Measurements from ENCODE around the gene CIAO3. TPM values are rescaled to one million over a fixed set of nuclear protein-coding genes. Genes with fewer than 3 reads are reported as not detected.

Gene CIAO3
- total RNA-seq, 1 experiment from 2014 or later, result 32.8 TPM

DNA sequence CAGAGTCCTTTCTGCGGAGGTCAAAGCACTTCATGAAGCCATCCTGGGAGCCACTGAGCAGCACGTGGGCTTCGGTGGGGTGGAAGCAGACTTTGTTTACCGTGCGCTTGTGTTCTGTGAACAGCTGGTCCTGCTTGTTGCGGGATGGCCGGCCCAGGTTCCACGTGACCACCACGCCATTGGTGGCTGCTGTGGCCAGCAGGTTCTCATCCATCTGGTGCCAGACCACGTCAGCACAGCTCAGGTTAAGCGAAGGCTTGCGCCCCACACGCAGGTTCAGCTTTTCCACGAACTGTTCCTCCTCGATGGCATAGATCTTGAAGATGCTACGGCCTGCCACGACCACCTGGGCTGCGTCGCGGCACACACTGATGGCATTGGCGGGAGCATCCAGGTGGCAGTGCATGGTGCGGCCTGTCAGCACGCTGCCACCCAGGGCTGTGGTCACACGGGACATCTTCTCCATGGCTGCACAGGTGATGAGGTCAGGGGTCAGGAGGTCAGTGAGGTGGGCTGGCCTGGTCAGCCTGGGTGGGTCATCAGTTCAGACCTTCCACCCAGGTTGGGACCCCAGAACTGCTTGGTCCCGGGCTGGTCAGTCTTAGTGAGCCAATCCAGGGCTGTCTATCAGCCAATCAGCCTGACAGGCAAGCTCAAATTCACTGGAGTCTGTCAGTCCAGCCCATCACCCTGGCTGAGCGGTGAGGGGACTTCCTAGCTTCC is 51.5 kb downstream of the CIAO3 start:
- ATAC-seq (peak; percentile 9), DNase-seq (ENCODE audit: low read depth, low spot score) (no peak)
- ChIA-PET RAD21 (ENCODE audit: low non-redundant PET in 1 of 2, low total read pairs in 2 of 2, uncharacterized antibody in 2 of 2, unreplicated experiment in 2 of 2) (no interaction called here), CTCF (interaction anchor here (0.9 to 1.3 kb wide), 2 partner anchors 9 to 23 kb away, joined by 3 read pairs; partner anchors contain the start of gene STUB1), POLR2A (no interaction called here)
- Histone ChIP-seq H3K9me2 (ENCODE audit: insufficient read depth) (no peaks in the 10 kb centered on the region), H3K4me3 (replicated peaks in 1 of 2; ENCODE audit: low read depth in 1 of 2, low read length in 2 of 2) (peak overlapping the region; percentile 87 to 92), H3K4me2 (ENCODE audit: low read length) (peak overlapping the region; percentile 95), H3K36me3 (ENCODE audit: control insufficient read depth in 1 of 2, insufficient read depth in 2 of 2, low read length in 2 of 2) (peaks cover 0 to 7% of the 10 kb centered on the region in 2 experiments; a peak in 1 of 4 replicates), H3K9me3 (ENCODE audit: control insufficient read depth in 1 of 2, insufficient read depth in 1 of 2, low read depth in 1 of 2, low read length in 2 of 2) (no peaks in the 10 kb centered on the region), H3K79me2 (ENCODE audit: insufficient read depth, low read length) (peaks cover 19% of the 10 kb centered on the region; the same call in 1 of the 2 replicates), H3K4me1 (ENCODE audit: control insufficient read depth in 1 of 2, insufficient read depth in 2 of 2, low read length in 2 of 2) (peaks cover 10 to 41% of the 10 kb centered on the region in 2 experiments; a peak in 3 of 4 replicates), H4K20me1 (ENCODE audit: insufficient read depth) (no peaks in the 10 kb centered on the region), H3K27ac (ENCODE audit: low read depth, low read length) (peak overlapping the region; percentile 72), H2AFZ (ENCODE audit: low read depth, low read length, poor library complexity, severe bottlenecking) (no peak overlapping the region), H3K9ac (ENCODE audit: low read length) (peak overlapping the region; percentile 85), H3K27me3 (ENCODE audit: insufficient read depth, low read length) (no peaks in the 10 kb centered on the region)
- BruUV-seq (replicated peaks), result no TSS peak
- intact Hi-C loops (cut with micrococcal nuclease), result no loop called here
- TF ChIP-seq ZFX (IDR thresholded peaks at IDR 0.05) (no peak), SP1 (IDR thresholded peaks at IDR 0.05; ENCODE audit: low read depth) (no peak), RAD21 (IDR thresholded peaks at IDR 0.05; ENCODE audit: low read depth) (no peak), ELF1 (IDR thresholded peaks at IDR 0.05; ENCODE audit: borderline replicate concordance, low read depth) (no peak), SIN3A (IDR thresholded peaks at IDR 0.05; ENCODE audit: low read depth) (no peak), EZH2phosphoT487 (IDR thresholded peaks at IDR 0.05; ENCODE audit: borderline replicate concordance) (no peak), FOSL1 (IDR thresholded peaks at IDR 0.05; ENCODE audit: low read depth) (no peak), JUND (IDR thresholded peaks at IDR 0.05) (no peak), ZNF274 (IDR thresholded peaks at IDR 0.05; ENCODE audit: low read depth, low read length) (no peak)

DNA sequence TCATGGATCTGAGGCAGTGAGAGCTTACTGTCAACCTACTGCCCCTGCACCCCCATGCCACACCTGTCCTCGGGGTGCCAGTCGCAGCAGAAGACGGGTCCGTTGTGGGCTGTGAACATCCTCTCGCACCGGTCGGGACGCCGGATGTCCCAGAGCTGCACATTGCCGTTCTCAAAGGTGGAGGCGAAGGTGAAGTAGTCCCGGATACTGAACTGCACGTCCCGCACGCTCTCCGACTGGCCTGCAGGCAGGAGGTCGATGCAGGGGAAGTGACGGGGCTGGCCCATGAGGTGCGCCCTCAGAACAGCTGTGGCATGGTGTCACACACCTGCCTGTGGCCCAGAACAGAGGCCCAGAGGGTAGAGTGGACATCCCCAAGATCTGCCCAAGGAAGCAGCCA is 53.3 kb downstream of the CIAO3 start:
- Histone ChIP-seq H3K27ac (ENCODE audit: low read depth, low read length) (no peak overlapping the region), H3K36me3 (ENCODE audit: control insufficient read depth in 1 of 2, insufficient read depth in 2 of 2, low read length in 2 of 2) (peaks cover 0 to 17% of the 10 kb centered on the region in 2 experiments; a peak in 2 of 4 replicates), H3K9ac (ENCODE audit: low read length) (no peak overlapping the region), H3K4me1 (ENCODE audit: control insufficient read depth in 1 of 2, insufficient read depth in 2 of 2, low read length in 2 of 2) (peaks cover 16 to 50% of the 10 kb centered on the region in 2 experiments), H4K20me1 (ENCODE audit: insufficient read depth) (no peaks in the 10 kb centered on the region), H3K79me2 (ENCODE audit: insufficient read depth, low read length) (peaks cover 34% of the 10 kb centered on the region), H3K27me3 (ENCODE audit: insufficient read depth, low read length) (no peaks in the 10 kb centered on the region), H2AFZ (ENCODE audit: low read depth, low read length, poor library complexity, severe bottlenecking) (no peak overlapping the region), H3K9me2 (ENCODE audit: insufficient read depth) (no peaks in the 10 kb centered on the region), H3K9me3 (ENCODE audit: control insufficient read depth in 1 of 2, insufficient read depth in 1 of 2, low read depth in 1 of 2, low read length in 2 of 2) (no peaks in the 10 kb centered on the region), H3K4me3 (replicated peaks in 1 of 2; ENCODE audit: low read depth in 1 of 2, low read length in 2 of 2) (no peak overlapping the region), H3K4me2 (ENCODE audit: low read length) (no peak overlapping the region)
- BruUV-seq (replicated peaks), result no TSS peak
- RAD21 ChIA-PET (ENCODE audit: low non-redundant PET in 1 of 2, low total read pairs in 2 of 2, uncharacterized antibody in 2 of 2, unreplicated experiment in 2 of 2), result no interaction called here
- intact Hi-C loops (cut with micrococcal nuclease), result no loop called here
- TF ChIP-seq SP1 (IDR thresholded peaks at IDR 0.05; ENCODE audit: low read depth) (no peak), ZNF274 (IDR thresholded peaks at IDR 0.05; ENCODE audit: low read depth, low read length) (no peak), POLR2A (IDR thresholded peaks at IDR 0.05; ENCODE audit: borderline replicate concordance, extremely low read depth, insufficient read depth, insufficient read length) (no peak), ZFX (IDR thresholded peaks at IDR 0.05) (no peak), EZH2phosphoT487 (IDR thresholded peaks at IDR 0.05; ENCODE audit: borderline replicate concordance) (no peak), JUND (IDR thresholded peaks at IDR 0.05) (no peak)
- TF ChIP-seq, protein P1, sequence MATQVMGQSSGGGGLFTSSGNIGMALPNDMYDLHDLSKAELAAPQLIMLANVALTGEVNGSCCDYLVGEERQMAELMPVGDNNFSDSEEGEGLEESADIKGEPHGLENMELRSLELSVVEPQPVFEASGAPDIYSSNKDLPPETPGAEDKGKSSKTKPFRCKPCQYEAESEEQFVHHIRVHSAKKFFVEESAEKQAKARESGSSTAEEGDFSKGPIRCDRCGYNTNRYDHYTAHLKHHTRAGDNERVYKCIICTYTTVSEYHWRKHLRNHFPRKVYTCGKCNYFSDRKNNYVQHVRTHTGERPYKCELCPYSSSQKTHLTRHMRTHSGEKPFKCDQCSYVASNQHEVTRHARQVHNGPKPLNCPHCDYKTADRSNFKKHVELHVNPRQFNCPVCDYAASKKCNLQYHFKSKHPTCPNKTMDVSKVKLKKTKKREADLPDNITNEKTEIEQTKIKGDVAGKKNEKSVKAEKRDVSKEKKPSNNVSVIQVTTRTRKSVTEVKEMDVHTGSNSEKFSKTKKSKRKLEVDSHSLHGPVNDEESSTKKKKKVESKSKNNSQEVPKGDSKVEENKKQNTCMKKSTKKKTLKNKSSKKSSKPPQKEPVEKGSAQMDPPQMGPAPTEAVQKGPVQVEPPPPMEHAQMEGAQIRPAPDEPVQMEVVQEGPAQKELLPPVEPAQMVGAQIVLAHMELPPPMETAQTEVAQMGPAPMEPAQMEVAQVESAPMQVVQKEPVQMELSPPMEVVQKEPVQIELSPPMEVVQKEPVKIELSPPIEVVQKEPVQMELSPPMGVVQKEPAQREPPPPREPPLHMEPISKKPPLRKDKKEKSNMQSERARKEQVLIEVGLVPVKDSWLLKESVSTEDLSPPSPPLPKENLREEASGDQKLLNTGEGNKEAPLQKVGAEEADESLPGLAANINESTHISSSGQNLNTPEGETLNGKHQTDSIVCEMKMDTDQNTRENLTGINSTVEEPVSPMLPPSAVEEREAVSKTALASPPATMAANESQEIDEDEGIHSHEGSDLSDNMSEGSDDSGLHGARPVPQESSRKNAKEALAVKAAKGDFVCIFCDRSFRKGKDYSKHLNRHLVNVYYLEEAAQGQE (IDR thresholded peaks at IDR 0.05; ENCODE audit: low read depth), result no peak
- TF ChIP-seq, protein P2, sequence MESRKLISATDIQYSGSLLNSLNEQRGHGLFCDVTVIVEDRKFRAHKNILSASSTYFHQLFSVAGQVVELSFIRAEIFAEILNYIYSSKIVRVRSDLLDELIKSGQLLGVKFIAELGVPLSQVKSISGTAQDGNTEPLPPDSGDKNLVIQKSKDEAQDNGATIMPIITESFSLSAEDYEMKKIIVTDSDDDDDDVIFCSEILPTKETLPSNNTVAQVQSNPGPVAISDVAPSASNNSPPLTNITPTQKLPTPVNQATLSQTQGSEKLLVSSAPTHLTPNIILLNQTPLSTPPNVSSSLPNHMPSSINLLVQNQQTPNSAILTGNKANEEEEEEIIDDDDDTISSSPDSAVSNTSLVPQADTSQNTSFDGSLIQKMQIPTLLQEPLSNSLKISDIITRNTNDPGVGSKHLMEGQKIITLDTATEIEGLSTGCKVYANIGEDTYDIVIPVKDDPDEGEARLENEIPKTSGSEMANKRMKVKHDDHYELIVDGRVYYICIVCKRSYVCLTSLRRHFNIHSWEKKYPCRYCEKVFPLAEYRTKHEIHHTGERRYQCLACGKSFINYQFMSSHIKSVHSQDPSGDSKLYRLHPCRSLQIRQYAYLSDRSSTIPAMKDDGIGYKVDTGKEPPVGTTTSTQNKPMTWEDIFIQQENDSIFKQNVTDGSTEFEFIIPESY (IDR thresholded peaks at IDR 0.05; ENCODE audit: extremely low read depth, insufficient replicate concordance, low read length), result no peak
- POLR2A ChIA-PET, result no interaction called here
- ATAC-seq (no peak), DNase-seq (ENCODE audit: low read depth, low spot score) (no peak)
- CTCF ChIA-PET, result no interaction called here
